PC-9 (cell line): ENCODE measurements around the gene PRSS50.

Experiments used
- EZH2 ChIP-seq: fragments of 200-600 bp; sonication (generic); IDR thresholded peaks from 2 replicates; pipeline ENCODE4 v1.8.0; 2017; ENCODE audit warnings: antibody characterized with exemption, low read depth
- TF ChIP-seq, protein P1 (sequence below): fragments of 200-600 bp; sonication (generic); conservative IDR thresholded peaks from 2 replicates; pipeline ENCODE4 v1.6.1; 2017; ENCODE audit warnings: mixed run types, antibody characterized with exemption, mild to moderate bottlenecking, moderate library complexity

DNA sequence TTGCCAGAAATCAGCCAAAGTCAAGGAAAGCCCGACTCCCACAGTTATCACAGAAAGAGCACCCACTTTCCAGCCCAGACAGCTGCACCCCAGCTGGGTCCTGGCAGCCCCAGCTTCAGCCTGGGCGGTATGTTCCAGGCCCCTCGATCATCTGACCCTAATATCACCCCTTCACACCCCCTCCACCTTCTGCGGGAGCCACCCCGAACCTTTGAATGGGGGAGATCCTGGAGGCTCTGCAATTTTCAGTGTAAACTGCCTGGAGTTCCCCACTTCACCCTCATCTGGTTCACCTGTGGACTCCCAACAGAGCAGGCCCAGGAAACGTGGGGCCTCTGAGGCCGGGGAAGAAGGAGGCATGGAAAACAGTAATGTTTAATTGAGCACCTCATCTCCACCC is 5.9 kb downstream of the PRSS50 start:
- no peak for TF ChIP-seq EZH2
- TF ChIP-seq, protein P1, sequence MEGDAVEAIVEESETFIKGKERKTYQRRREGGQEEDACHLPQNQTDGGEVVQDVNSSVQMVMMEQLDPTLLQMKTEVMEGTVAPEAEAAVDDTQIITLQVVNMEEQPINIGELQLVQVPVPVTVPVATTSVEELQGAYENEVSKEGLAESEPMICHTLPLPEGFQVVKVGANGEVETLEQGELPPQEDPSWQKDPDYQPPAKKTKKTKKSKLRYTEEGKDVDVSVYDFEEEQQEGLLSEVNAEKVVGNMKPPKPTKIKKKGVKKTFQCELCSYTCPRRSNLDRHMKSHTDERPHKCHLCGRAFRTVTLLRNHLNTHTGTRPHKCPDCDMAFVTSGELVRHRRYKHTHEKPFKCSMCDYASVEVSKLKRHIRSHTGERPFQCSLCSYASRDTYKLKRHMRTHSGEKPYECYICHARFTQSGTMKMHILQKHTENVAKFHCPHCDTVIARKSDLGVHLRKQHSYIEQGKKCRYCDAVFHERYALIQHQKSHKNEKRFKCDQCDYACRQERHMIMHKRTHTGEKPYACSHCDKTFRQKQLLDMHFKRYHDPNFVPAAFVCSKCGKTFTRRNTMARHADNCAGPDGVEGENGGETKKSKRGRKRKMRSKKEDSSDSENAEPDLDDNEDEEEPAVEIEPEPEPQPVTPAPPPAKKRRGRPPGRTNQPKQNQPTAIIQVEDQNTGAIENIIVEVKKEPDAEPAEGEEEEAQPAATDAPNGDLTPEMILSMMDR = no peak
